ENCODE measurements around the gene MAP3K2.

MAP3K2 gene, protein sequence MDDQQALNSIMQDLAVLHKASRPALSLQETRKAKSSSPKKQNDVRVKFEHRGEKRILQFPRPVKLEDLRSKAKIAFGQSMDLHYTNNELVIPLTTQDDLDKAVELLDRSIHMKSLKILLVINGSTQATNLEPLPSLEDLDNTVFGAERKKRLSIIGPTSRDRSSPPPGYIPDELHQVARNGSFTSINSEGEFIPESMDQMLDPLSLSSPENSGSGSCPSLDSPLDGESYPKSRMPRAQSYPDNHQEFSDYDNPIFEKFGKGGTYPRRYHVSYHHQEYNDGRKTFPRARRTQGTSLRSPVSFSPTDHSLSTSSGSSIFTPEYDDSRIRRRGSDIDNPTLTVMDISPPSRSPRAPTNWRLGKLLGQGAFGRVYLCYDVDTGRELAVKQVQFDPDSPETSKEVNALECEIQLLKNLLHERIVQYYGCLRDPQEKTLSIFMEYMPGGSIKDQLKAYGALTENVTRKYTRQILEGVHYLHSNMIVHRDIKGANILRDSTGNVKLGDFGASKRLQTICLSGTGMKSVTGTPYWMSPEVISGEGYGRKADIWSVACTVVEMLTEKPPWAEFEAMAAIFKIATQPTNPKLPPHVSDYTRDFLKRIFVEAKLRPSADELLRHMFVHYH

GRCh38 chr2:127387655-127388422 is at the start of gene MAP3K2:
Gene MAP3K2, minus strand, starts transcription at chr2:127387975. Its CDS starts 44,846 bp downstream, at chr2:127343129.
- DNase-seq = peak; percentile 99

DNA sequence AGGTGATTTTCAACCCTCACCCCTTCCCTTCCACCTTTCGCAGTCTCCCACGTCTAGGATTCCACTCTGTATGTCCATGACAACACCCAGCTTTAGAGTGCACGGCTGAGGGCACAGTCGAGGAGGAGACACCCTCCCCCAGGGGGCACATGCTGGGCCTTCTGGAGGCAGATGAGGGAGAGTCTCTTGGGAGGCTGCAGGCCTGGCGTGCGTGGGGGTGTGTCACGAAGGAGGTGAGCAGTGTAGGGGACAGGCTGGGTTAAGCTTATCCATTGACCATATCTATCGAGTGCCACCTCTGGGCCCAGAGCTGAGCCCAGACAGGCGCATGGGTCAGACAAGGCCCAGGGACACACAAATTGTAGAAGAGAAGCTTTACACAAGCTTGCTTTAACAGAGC is 49.3 kb upstream of the MAP3K2 start:
- no peak for DNase-seq

DNA sequence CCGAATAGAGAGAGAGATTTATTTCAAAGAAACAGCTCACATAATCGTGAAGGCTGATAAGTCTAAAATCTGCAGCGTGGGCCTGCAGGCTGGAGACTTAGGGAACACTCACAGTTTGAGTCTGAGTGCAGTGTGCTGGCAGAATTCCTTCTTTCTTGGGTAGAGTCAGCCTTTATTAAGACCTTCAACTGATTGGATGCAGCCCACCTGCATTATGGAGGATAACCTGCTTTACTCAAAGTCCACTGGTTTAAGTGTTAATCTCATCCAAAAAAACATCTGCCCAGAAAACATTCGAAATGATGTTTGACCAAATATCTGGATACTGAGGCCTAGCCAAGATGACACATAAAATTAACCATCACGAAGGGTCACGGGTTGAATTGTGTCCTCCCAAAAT is 46.7 kb upstream of the MAP3K2 start:
- no peak for DNase-seq

- DNase-seq = no peak
These were observed 43.7 kb upstream of the MAP3K2 start for GRCh38 chr2:127431408-127432023.

- no peak for DNase-seq
These were observed 42.2 kb upstream of the MAP3K2 start for GRCh38 chr2:127429844-127430425.

GRCh38 chr2:127429291-127429690 is 41.5 kb upstream of the MAP3K2 start:
- no peak for DNase-seq

DNA sequence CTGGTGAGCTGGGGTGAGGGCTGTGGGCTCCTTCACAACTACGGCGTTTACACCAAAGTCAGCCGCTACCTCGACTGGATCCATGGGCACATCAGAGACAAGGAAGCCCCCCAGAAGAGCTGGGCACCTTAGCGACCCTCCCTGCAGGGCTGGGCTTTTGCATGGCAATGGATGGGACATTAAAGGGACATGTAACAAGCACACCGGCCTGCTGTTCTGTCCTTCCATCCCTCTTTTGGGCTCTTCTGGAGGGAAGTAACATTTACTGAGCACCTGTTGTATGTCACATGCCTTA is 41.0 kb upstream of the MAP3K2 start:
- no peak for DNase-seq

GRCh38 chr2:127428057-127428814 is 40.5 kb upstream of the MAP3K2 start:
- no peak for DNase-seq

GRCh38 chr2:127427376-127428056 is 39.7 kb upstream of the MAP3K2 start:
- DNase-seq = no peak

- DNase-seq = no peak
These were observed 39.0 kb upstream of the MAP3K2 start for GRCh38 chr2:127426501-127427354.

DNA sequence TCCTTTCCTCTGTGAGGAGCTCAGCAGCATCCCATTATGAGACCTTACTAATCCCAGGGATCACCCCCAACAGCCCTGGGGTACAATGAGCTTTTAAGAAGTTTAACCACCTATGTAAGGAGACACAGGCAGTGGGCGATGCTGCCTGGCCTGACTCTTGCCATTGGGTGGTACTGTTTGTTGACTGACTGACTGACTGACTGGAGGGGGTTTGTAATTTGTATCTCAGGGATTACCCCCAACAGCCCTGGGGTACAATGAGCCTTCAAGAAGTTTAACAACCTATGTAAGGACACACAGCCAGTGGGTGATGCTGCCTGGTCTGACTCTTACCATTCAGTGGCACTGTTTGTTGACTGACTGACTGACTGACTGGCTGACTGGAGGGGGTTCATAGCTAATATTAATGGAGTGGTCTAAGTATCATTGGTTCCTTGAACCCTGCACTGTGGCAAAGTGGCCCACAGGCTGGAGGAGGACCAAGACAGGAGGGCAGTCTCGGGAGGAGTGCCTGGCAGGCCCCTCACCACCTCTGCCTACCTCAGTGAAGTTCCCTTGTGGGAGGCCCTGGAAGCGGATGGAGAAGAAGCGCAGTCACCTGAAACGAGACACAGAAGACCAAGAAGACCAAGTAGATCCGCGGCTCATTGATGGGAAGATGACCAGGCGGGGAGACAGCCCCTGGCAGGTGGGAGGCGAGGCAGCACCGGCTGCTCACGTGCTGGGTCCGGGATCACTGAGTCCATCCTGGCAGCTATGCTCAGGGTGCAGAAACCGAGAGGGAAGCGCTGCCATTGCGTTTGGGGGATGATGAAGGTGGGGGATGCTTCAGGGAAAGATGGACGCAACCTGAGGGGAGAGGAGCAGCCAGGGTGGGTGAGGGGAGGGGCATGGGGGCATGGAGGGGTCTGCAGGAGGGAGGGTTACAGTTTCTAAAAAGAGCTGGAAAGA is 38.0 kb upstream of the MAP3K2 start:
- no peak for DNase-seq

DNA sequence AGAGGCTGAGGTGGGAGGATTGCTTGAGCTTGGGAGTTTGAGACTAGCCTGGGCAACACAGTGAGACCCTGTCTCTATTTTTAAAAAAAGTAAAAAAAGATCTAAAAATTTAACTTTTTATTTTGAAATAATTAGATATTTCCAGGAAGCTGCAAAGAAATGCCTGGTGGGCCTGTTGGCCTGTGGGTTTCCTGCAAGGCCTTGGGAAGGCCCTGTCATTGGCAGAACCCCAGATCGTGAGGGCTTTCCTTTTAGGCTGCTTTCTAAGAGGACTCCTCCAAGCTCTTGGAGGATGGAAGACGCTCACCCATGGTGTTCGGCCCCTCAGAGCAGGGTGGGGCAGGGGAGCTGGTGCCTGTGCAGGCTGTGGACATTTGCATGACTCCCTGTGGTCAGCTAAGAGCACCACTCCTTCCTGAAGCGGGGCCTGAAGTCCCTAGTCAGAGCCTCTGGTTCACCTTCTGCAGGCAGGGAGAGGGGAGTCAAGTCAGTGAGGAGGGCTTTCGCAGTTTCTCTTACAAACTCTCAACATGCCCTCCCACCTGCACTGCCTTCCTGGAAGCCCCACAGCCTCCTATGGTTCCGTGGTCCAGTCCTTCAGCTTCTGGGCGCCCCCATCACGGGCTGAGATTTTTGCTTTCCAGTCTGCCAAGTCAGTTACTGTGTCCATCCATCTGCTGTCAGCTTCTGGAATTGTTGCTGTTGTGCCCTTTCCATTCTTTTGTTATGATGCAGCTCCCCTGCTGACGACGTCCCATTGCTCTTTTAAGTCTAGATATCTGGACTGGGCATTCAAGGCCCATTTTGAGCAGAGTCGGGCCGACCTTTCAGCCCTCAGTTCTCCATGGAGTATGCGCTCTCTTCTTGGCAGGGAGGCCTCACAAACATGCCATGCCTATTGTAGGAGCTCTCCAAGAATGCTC is 37.1 kb upstream of the MAP3K2 start:
- no peak for DNase-seq

GRCh38 chr2:127423880-127424279 is 36.1 kb upstream of the MAP3K2 start:
- DNase-seq = no peak

DNA sequence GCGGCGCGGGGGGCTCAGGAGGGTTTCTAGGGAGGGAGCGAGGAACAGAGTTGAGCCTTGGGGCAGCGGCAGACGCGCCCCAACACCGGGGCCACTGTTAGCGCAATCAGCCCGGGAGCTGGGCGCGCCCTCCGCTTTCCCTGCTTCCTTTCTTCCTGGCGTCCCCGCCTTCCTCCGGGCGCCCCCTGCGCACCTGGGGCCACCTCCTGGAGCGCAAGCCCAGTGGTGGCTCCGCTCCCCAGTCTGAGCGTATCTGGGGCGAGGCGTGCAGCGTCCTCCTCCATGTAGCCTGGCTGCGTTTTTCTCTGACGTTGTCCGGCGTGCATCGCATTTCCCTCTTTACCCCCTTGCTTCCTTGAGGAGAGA is 35.7 kb upstream of the MAP3K2 start:
- no peak for DNase-seq

GRCh38 chr2:127422559-127423477 is 35.0 kb upstream of the MAP3K2 start:
- peak; percentile 31 for DNase-seq

- no peak for DNase-seq
These were observed 34.2 kb upstream of the MAP3K2 start for GRCh38 chr2:127421871-127422558.

Data from CD4-positive, alpha-beta T cell treated with Interleukin-17A for 4 hours (primary cell).